GM23338 (cell line): ENCODE measurements around the gene TAS2R8. TPM values are rescaled to one million over a fixed set of nuclear protein-coding genes. Genes with fewer than 3 reads are reported as not detected.

Source experiments
- ATAC-seq: fragments of 200-7000 bp; cut with Tn5 transposase; 3 replicates; pipeline ENCODE4 v1.9.1; 2020
- DNase-seq: peaks from one replicate; pipeline ENCODE4 v3.0.0-alpha.2; 2015; ENCODE audit warnings: low spot score
- H2AFZ ChIP-seq: fragments of 200-600 bp; sonication (generic); 2 replicates; pipeline ENCODE4 v1.8.0; 2016; ENCODE audit warnings: antibody characterized with exemption, mild to moderate bottlenecking, moderate library complexity
- H3F3A ChIP-seq: fragments of 200-600 bp; sonication (generic); replicated peaks from 2 replicates; pipeline ENCODE4 v1.8.0; 2017; ENCODE audit warnings: antibody characterized with exemption, mixed run types, low read depth
- H3K27ac ChIP-seq: fragments of 200-600 bp; sonication (generic); 2 replicates; pipeline ENCODE4 v1.6.1; 2016; ENCODE audit warnings: low read depth
- H3K27me3 ChIP-seq: fragments of 200-600 bp; sonication (generic); 2 replicates; pipeline ENCODE4 v1.8.0; 2016; ENCODE audit warnings: mild to moderate bottlenecking, mixed run types, moderate library complexity; ENCODE audit not compliant: insufficient read depth
- H3K36me3 ChIP-seq: fragments of 200-600 bp; sonication (generic); 2 replicates; pipeline ENCODE4 v1.8.0; 2016; ENCODE audit warnings: mild to moderate bottlenecking; ENCODE audit not compliant: insufficient read depth
- H3K4me1 ChIP-seq: fragments of 200-600 bp; sonication (generic); 2 replicates; pipeline ENCODE4 v1.8.0; 2016; ENCODE audit warnings: mild to moderate bottlenecking, moderate library complexity; ENCODE audit not compliant: insufficient read depth
- H3K4me2 ChIP-seq: fragments of 200-600 bp; sonication (generic); 2 replicates; pipeline ENCODE4 v1.7.1; 2017; ENCODE audit warnings: mixed run types
- H3K4me3 ChIP-seq: fragments of 200-600 bp; sonication (generic); 2 replicates; pipeline ENCODE4 v1.6.1; 2016; ENCODE audit warnings: mixed run types
- H3K79me2 ChIP-seq: fragments of 200-600 bp; sonication (generic); replicated peaks from 2 replicates; pipeline ENCODE4 v1.8.0; 2017; ENCODE audit warnings: mild to moderate bottlenecking; ENCODE audit not compliant: insufficient read depth
- H3K9me2 ChIP-seq: fragments of 200-600 bp; sonication (generic); 2 replicates; pipeline ENCODE4 v1.8.0; 2017; ENCODE audit not compliant: insufficient read depth
- H4K20me1 ChIP-seq: fragments of 200-600 bp; sonication (generic); replicated peaks from 2 replicates; pipeline ENCODE4 v1.8.0; 2017; ENCODE audit warnings: mild to moderate bottlenecking; ENCODE audit not compliant: insufficient read depth
- H3K27ac Mint-ChIP-seq: 2 replicates; pipeline ENCODE4 v1.8.0; 2020; ENCODE audit warnings: inconsistent platforms, mild to moderate bottlenecking, moderate library complexity, mixed read lengths
- H3K27me3 Mint-ChIP-seq: 3 replicates; pipeline ENCODE4 v1.8.0; 2022; ENCODE audit warnings: low read depth, mild to moderate bottlenecking, moderate library complexity, mixed read lengths, inconsistent platforms; ENCODE audit not compliant: insufficient read depth, poor library complexity
- H3K36me3 Mint-ChIP-seq: 3 replicates; pipeline ENCODE4 v1.8.0; 2021; ENCODE audit warnings: low read depth, mild to moderate bottlenecking, inconsistent platforms, moderate library complexity, mixed read lengths
- H3K4me1 Mint-ChIP-seq: 3 replicates; pipeline ENCODE4 v1.8.0; 2020; ENCODE audit warnings: mild to moderate bottlenecking, inconsistent platforms, mixed read lengths
- H3K4me3 Mint-ChIP-seq: 3 replicates; pipeline ENCODE4 v1.8.0; 2021; ENCODE audit warnings: moderate library complexity, mild to moderate bottlenecking, inconsistent platforms, mixed read lengths
- H3K9me3 Mint-ChIP-seq: 3 replicates; pipeline ENCODE4 v1.8.0; 2020; ENCODE audit warnings: moderate library complexity, mild to moderate bottlenecking, inconsistent platforms, mixed read lengths
- EZH2 ChIP-seq: fragments of 200-600 bp; sonication (generic); IDR thresholded peaks from one replicate; pipeline ENCODE4 v1.8.0; 2017; ENCODE audit warnings: antibody characterized with exemption, mild to moderate bottlenecking, low read depth; ENCODE audit not compliant: unreplicated experiment
- EZH2phosphoT487 ChIP-seq: fragments of 200-600 bp; sonication (generic); IDR thresholded peaks from one replicate; pipeline ENCODE4 v1.8.1; 2018; ENCODE audit warnings: antibody characterized with exemption; ENCODE audit not compliant: unreplicated experiment
- JUNB ChIP-seq: IDR thresholded peaks from one replicate; pipeline ENCODE4 v1.6.1; 2016; ENCODE audit warnings: antibody characterized with exemption; ENCODE audit not compliant: unreplicated experiment
- NANOG ChIP-seq: IDR thresholded peaks from 2 replicates; pipeline ENCODE4 v1.6.1; 2016; ENCODE audit warnings: antibody characterized with exemption, borderline replicate concordance
- STAT1 ChIP-seq: IDR thresholded peaks from one replicate; pipeline ENCODE4 v1.6.1; 2016; ENCODE audit warnings: antibody characterized with exemption; ENCODE audit not compliant: unreplicated experiment
- ZNF331 ChIP-seq: fragments of 250-450 bp; sonication (Bioruptor Pico); IDR thresholded peaks from 2 replicates; pipeline ENCODE4 v1.5.0; 2020; ENCODE audit warnings: low read depth, mild to moderate bottlenecking, moderate library complexity
- long read RNA-seq: library from polyadenylated mRNA; unstranded; transcript quantifications from one replicate; pipeline ENCODE4 v2.0.0, GENCODE V29; 2020; ENCODE audit not compliant: unreplicated experiment
- polyA plus RNA-seq: library from polyadenylated mRNA; unstranded; fragments of >200 nt; fragmentation: Nextera tagmentation; extraction: Ambion mirVana; gene quantifications from 2 replicates; pipeline ENCODE4 v1.2.1, GENCODE V29; 2016
- total RNA-seq: library from RNA; depleted of rRNA; stranded (reverse); fragments of >200 nt; shearing (Covaris generic); gene quantifications from 2 replicates; pipeline ENCODE4 v1.2.3, GENCODE V29; 2014; rRNA removed
- TF ChIP-seq, protein P1 (sequence below): fragments of 250-450 bp; sonication (Bioruptor Pico); IDR thresholded peaks from 2 replicates; pipeline ENCODE4 v1.5.0; 2020; ENCODE audit warnings: mild to moderate bottlenecking, moderate library complexity
- TF ChIP-seq, protein P2 (sequence below), 2 experiments: fragments of 200-600 bp in 1 of 2; sonication (generic) in 1 of 2; conservative IDR thresholded peaks; 2 replicates each; pipeline versions ENCODE4 v1.5.1 to v1.6.1; 2016 to 2017; ENCODE audit warnings: antibody characterized with exemption in 2 of 2, low read depth in 2 of 2, mild to moderate bottlenecking in 2 of 2, moderate library complexity in 1 of 2
- TF ChIP-seq, protein P3 (sequence below): IDR thresholded peaks from one replicate; pipeline ENCODE4 v1.6.1; 2018; ENCODE audit warnings: antibody characterized with exemption; ENCODE audit not compliant: unreplicated experiment

Gene TAS2R8, protein sequence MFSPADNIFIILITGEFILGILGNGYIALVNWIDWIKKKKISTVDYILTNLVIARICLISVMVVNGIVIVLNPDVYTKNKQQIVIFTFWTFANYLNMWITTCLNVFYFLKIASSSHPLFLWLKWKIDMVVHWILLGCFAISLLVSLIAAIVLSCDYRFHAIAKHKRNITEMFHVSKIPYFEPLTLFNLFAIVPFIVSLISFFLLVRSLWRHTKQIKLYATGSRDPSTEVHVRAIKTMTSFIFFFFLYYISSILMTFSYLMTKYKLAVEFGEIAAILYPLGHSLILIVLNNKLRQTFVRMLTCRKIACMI
- total RNA-seq (not detected in 2 replicates), polyA plus RNA-seq (not detected in 2 replicates)
- long read RNA-seq = 0 reads

DNA sequence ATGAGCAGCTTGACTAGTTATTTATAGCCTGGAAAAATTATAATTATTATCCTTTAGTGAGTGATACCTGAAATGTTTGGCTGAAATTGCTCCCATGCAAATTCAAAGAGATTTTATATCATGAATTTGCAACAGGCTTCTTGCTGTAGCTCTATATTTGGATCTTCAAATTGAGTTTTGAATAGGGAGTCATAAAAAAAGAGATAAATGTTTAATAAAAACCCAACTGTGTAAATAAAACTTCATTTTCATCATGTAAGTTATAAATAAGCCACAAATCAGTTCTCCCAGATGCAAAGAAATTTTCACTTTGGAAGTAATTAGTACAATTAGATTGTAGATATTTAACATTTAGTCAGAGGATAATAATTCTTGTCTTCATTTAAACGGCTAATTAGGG lies at the start of gene TAS2R8:
Gene TAS2R8 (minus strand): TSS at position 101 of the 400 bp plus-strand sequence. CDS start 306 bp downstream, outside the sequence.
- TF ChIP-seq NANOG (no peak), JUNB (no peak), EZH2phosphoT487 (no peak), ZNF331 (no peak), STAT1 (no peak), EZH2 (no peak)
- TF ChIP-seq, protein P1, sequence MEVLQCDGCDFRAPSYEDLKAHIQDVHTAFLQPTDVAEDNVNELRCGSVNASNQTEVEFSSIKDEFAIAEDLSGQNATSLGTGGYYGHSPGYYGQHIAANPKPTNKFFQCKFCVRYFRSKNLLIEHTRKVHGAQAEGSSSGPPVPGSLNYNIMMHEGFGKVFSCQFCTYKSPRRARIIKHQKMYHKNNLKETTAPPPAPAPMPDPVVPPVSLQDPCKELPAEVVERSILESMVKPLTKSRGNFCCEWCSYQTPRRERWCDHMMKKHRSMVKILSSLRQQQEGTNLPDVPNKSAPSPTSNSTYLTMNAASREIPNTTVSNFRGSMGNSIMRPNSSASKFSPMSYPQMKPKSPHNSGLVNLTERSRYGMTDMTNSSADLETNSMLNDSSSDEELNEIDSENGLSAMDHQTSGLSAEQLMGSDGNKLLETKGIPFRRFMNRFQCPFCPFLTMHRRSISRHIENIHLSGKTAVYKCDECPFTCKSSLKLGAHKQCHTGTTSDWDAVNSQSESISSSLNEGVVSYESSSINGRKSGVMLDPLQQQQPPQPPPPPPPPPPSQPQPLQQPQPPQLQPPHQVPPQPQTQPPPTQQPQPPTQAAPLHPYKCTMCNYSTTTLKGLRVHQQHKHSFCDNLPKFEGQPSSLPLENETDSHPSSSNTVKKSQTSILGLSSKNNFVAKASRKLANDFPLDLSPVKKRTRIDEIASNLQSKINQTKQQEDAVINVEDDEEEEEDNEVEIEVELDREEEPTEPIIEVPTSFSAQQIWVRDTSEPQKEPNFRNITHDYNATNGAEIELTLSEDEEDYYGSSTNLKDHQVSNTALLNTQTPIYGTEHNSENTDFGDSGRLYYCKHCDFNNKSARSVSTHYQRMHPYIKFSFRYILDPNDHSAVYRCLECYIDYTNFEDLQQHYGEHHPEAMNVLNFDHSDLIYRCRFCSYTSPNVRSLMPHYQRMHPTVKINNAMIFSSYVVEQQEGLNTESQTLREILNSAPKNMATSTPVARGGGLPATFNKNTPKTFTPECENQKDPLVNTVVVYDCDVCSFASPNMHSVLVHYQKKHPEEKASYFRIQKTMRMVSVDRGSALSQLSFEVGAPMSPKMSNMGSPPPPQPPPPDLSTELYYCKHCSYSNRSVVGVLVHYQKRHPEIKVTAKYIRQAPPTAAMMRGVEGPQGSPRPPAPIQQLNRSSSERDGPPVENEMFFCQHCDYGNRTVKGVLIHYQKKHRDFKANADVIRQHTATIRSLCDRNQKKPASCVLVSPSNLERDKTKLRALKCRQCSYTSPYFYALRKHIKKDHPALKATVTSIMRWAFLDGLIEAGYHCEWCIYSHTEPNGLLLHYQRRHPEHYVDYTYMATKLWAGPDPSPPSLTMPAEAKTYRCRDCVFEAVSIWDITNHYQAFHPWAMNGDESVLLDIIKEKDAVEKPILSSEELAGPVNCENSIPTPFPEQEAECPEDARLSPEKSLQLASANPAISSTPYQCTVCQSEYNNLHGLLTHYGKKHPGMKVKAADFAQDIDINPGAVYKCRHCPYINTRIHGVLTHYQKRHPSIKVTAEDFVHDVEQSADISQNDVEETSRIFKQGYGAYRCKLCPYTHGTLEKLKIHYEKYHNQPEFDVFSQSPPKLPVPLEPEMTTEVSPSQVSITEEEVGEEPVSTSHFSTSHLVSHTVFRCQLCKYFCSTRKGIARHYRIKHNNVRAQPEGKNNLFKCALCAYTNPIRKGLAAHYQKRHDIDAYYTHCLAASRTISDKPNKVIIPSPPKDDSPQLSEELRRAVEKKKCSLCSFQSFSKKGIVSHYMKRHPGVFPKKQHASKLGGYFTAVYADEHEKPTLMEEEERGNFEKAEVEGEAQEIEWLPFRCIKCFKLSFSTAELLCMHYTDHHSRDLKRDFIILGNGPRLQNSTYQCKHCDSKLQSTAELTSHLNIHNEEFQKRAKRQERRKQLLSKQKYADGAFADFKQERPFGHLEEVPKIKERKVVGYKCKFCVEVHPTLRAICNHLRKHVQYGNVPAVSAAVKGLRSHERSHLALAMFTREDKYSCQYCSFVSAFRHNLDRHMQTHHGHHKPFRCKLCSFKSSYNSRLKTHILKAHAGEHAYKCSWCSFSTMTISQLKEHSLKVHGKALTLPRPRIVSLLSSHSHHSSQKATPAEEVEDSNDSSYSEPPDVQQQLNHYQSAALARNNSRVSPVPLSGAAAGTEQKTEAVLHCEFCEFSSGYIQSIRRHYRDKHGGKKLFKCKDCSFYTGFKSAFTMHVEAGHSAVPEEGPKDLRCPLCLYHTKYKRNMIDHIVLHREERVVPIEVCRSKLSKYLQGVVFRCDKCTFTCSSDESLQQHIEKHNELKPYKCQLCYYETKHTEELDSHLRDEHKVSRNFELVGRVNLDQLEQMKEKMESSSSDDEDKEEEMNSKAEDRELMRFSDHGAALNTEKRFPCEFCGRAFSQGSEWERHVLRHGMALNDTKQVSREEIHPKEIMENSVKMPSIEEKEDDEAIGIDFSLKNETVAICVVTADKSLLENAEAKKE = no peak
- TF ChIP-seq, protein P2, sequence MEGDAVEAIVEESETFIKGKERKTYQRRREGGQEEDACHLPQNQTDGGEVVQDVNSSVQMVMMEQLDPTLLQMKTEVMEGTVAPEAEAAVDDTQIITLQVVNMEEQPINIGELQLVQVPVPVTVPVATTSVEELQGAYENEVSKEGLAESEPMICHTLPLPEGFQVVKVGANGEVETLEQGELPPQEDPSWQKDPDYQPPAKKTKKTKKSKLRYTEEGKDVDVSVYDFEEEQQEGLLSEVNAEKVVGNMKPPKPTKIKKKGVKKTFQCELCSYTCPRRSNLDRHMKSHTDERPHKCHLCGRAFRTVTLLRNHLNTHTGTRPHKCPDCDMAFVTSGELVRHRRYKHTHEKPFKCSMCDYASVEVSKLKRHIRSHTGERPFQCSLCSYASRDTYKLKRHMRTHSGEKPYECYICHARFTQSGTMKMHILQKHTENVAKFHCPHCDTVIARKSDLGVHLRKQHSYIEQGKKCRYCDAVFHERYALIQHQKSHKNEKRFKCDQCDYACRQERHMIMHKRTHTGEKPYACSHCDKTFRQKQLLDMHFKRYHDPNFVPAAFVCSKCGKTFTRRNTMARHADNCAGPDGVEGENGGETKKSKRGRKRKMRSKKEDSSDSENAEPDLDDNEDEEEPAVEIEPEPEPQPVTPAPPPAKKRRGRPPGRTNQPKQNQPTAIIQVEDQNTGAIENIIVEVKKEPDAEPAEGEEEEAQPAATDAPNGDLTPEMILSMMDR (conservative IDR thresholded peaks at IDR 0.05; ENCODE audit: low read depth in 2 of 2) = no peak
- TF ChIP-seq, protein P3, sequence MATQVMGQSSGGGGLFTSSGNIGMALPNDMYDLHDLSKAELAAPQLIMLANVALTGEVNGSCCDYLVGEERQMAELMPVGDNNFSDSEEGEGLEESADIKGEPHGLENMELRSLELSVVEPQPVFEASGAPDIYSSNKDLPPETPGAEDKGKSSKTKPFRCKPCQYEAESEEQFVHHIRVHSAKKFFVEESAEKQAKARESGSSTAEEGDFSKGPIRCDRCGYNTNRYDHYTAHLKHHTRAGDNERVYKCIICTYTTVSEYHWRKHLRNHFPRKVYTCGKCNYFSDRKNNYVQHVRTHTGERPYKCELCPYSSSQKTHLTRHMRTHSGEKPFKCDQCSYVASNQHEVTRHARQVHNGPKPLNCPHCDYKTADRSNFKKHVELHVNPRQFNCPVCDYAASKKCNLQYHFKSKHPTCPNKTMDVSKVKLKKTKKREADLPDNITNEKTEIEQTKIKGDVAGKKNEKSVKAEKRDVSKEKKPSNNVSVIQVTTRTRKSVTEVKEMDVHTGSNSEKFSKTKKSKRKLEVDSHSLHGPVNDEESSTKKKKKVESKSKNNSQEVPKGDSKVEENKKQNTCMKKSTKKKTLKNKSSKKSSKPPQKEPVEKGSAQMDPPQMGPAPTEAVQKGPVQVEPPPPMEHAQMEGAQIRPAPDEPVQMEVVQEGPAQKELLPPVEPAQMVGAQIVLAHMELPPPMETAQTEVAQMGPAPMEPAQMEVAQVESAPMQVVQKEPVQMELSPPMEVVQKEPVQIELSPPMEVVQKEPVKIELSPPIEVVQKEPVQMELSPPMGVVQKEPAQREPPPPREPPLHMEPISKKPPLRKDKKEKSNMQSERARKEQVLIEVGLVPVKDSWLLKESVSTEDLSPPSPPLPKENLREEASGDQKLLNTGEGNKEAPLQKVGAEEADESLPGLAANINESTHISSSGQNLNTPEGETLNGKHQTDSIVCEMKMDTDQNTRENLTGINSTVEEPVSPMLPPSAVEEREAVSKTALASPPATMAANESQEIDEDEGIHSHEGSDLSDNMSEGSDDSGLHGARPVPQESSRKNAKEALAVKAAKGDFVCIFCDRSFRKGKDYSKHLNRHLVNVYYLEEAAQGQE = no peak
- Histone ChIP-seq H2AFZ (no peak within 1 kb of the TSS), H3K36me3 (no peaks in the 10 kb centered on the region), H3K4me3 (no peak within 1 kb of the TSS), H3F3A (no peaks in the 10 kb centered on the region), H3K4me2 (no peak within 1 kb of the TSS), H3K9me2 (0 out of 2 replicates have a peak, but pooled peaks cover 5% of the 10 kb centered on the region), H3K27ac (no peak within 1 kb of the TSS), H3K79me2 (no peaks in the 10 kb centered on the region), H3K27me3 (no peaks in the 10 kb centered on the region), H4K20me1 (no peaks in the 10 kb centered on the region), H3K4me1 (peaks cover 26% of the 10 kb centered on the region)
- Mint-ChIP-seq H3K9me3 (no peaks in the 10 kb centered on the region), H3K36me3 (no peaks in the 10 kb centered on the region), H3K4me3 (no peak within 1 kb of the TSS), H3K4me1 (peaks cover 17% of the 10 kb centered on the region), H3K27me3 (no peaks in the 10 kb centered on the region), H3K27ac (no peak within 1 kb of the TSS)
- ATAC-seq (no peak), DNase-seq (no peak)
